Measurements from ENCODE around the gene NDUFB8. TPM values are rescaled to one million over a fixed set of nuclear protein-coding genes. Genes with fewer than 3 reads are reported as not detected.
A peak's percentile ranks its signal among the peaks of the same experiment; 100 is the strongest.

NDUFB8 gene
- total RNA-seq, 1 experiment from 2014 or later: 297 TPM

GRCh38 chr10:100483876-100484666 lies 45.6 kb downstream of the NDUFB8 start:
- no peak for DNase-seq (ENCODE audit: low spot score)
- POLR2A ChIA-PET (ENCODE audit: low non-redundant PET): no interaction called here
- peaks cover 31% of the 10 kb centered on the region for H3K27me3 ChIP-seq (replicated peaks; ENCODE audit: insufficient read depth, low read depth, low read length, poor library complexity)

GRCh38 chr10:100482834-100483185 lies 46.9 kb downstream of the NDUFB8 start:
- peaks cover 42% of the 10 kb centered on the region for H3K27me3 ChIP-seq (replicated peaks; ENCODE audit: insufficient read depth, low read depth, low read length, poor library complexity)
- no peaks in the 10 kb centered on the region for H3K36me3 ChIP-seq (ENCODE audit: insufficient read depth, low read length, poor library complexity, severe bottlenecking)
- H3K9me3 ChIP-seq (ENCODE audit: low read depth, low read length, poor library complexity, severe bottlenecking): no peaks in the 10 kb centered on the region
- H3K4me3 ChIP-seq (ENCODE audit: low read depth, low read length, poor library complexity, severe bottlenecking): peak overlapping the region; percentile 49
- no peak overlapping the region for H3K27ac ChIP-seq (ENCODE audit: low read depth, low read length, poor library complexity, severe bottlenecking)
- TF ChIP-seq EZH2 (IDR thresholded peaks at IDR 0.05; ENCODE audit: borderline replicate concordance, low read depth, low read length, poor library complexity, severe bottlenecking) (no peak), CTCF (conservative IDR thresholded peaks at IDR 0.05; ENCODE audit: low read depth, low read length) (no peak)
- no TSS peak for BruUV-seq (replicated peaks)
- ChIA-PET CTCF (interaction anchor here (0.7 to 2.2 kb wide), 6 partner anchors 11 to 396 kb away, joined by 3 to 11 read pairs (median 4); no protein-coding TSS in a partner anchor), POLR2A (ENCODE audit: low non-redundant PET) (no interaction called here)
- H3K4me1 ChIP-seq (ENCODE audit: insufficient read depth, low read length, poor library complexity, severe bottlenecking): peaks cover 4% of the 10 kb centered on the region
- intact Hi-C loops (cut with micrococcal nuclease; ENCODE audit: unreplicated experiment): no loop called here
- DNase-seq (ENCODE audit: low spot score): no peak

More at GRCh38 chr10:100483876-100484666, 45.6 kb downstream of the NDUFB8 start:
- CTCF ChIA-PET: no interaction called here
- Histone ChIP-seq H3K4me1 (ENCODE audit: insufficient read depth, low read length, poor library complexity, severe bottlenecking) (peaks cover 4% of the 10 kb centered on the region), H3K27ac (ENCODE audit: low read depth, low read length, poor library complexity, severe bottlenecking) (no peak overlapping the region), H3K4me3 (ENCODE audit: low read depth, low read length, poor library complexity, severe bottlenecking) (no peak overlapping the region), H3K9me3 (ENCODE audit: low read depth, low read length, poor library complexity, severe bottlenecking) (no peaks in the 10 kb centered on the region), H3K36me3 (ENCODE audit: insufficient read depth, low read length, poor library complexity, severe bottlenecking) (no peaks in the 10 kb centered on the region)
- TF ChIP-seq EZH2 (IDR thresholded peaks at IDR 0.05; ENCODE audit: borderline replicate concordance, low read depth, low read length, poor library complexity, severe bottlenecking) (no peak), CTCF (conservative IDR thresholded peaks at IDR 0.05; ENCODE audit: low read depth, low read length) (no peak)
- intact Hi-C loops (cut with micrococcal nuclease; ENCODE audit: unreplicated experiment): no loop called here
- BruUV-seq (replicated peaks): no TSS peak

GRCh38 chr10:100482181-100482833 lies 47.4 kb downstream of the NDUFB8 start:
- peaks cover 4% of the 10 kb centered on the region for H3K4me1 ChIP-seq (ENCODE audit: insufficient read depth, low read length, poor library complexity, severe bottlenecking)
- intact Hi-C loops (cut with micrococcal nuclease; ENCODE audit: unreplicated experiment): no loop called here
- peak overlapping the region; percentile 49 for H3K4me3 ChIP-seq (ENCODE audit: low read depth, low read length, poor library complexity, severe bottlenecking)
- H3K36me3 ChIP-seq (ENCODE audit: insufficient read depth, low read length, poor library complexity, severe bottlenecking): no peaks in the 10 kb centered on the region
- no peaks in the 10 kb centered on the region for H3K9me3 ChIP-seq (ENCODE audit: low read depth, low read length, poor library complexity, severe bottlenecking)
- H3K27ac ChIP-seq (ENCODE audit: low read depth, low read length, poor library complexity, severe bottlenecking): no peak overlapping the region
- ChIA-PET POLR2A (ENCODE audit: low non-redundant PET) (interaction anchor here (0.7 kb wide), 1 partner anchor 109 kb away, joined by 4 read pairs; no protein-coding TSS in a partner anchor), CTCF (interaction anchor here (0.6 to 2.2 kb wide), 9 partner anchors 11 to 396 kb away, joined by 3 to 11 read pairs (median 4); no protein-coding TSS in a partner anchor)
- no peak for TF ChIP-seq EZH2 (IDR thresholded peaks at IDR 0.05; ENCODE audit: borderline replicate concordance, low read depth, low read length, poor library complexity, severe bottlenecking)
- TF ChIP-seq CTCF (conservative IDR thresholded peaks at IDR 0.05; ENCODE audit: low read depth, low read length): peak; percentile 95
- peaks cover 42% of the 10 kb centered on the region for H3K27me3 ChIP-seq (replicated peaks; ENCODE audit: insufficient read depth, low read depth, low read length, poor library complexity)
- BruUV-seq (replicated peaks): no TSS peak
- DNase-seq (ENCODE audit: low spot score): peak; percentile 82
